A549 (cell line): ENCODE data around the gene DLG2.

ENCODE experiments used
- BHLHE40 ChIP-seq: IDR thresholded peaks from 2 replicates; pipeline ENCODE4 v1.6.1; 2012; ENCODE audit warnings: low read depth, low read length, inconsistent platforms
- CEBPB ChIP-seq, 2 experiments: fragments of >200 bp in 1 of 2; sonication (Bioruptor Twin) in 1 of 2; formaldehyde crosslinking in 1 of 2; IDR thresholded peaks; 2 replicates each; pipeline ENCODE4 v1.6.1; 2012 to 2016
- ESRRA ChIP-seq: fragments of 150-350 bp; IDR thresholded peaks from 2 replicates; pipeline ENCODE4 v1.6.1; 2014; ENCODE audit warnings: mild to moderate bottlenecking, low read length, borderline replicate concordance
- HDAC2 ChIP-seq: fragments of 200-600 bp; sonication (generic); IDR thresholded peaks from 2 replicates; pipeline ENCODE4 v1.6.1; 2016
- KDM1A ChIP-seq: fragments of 200-600 bp; sonication (generic); IDR thresholded peaks from 2 replicates; pipeline ENCODE4 v1.6.1; 2016; ENCODE audit warnings: low read depth, mild to moderate bottlenecking
- POLR2A ChIP-seq: IDR thresholded peaks from 2 replicates; pipeline ENCODE4 v1.6.1; 2012; ENCODE audit warnings: mild to moderate bottlenecking, low read length
- RFX5 ChIP-seq: fragments of 450-650 bp; IDR thresholded peaks from 2 replicates; pipeline ENCODE4 v1.7.1; 2014; ENCODE audit warnings: antibody characterized with exemption, mild to moderate bottlenecking, moderate library complexity
- TP53 ChIP-seq: fragments of 250-450 bp; sonication (Bioruptor Pico); IDR thresholded peaks from 2 replicates; pipeline ENCODE4 v1.5.0; 2021; ENCODE audit warnings: mild to moderate bottlenecking, moderate library complexity
- TF ChIP-seq, protein P1 (sequence below): fragments of >200 bp; sonication (Bioruptor Twin); formaldehyde crosslinking; IDR thresholded peaks from 3 replicates; pipeline ENCODE4 v1.5.1; 2016
- TF ChIP-seq, protein P2 (sequence below): fragments of 150-350 bp; IDR thresholded peaks from 2 replicates; pipeline ENCODE4 v1.6.1; 2014; ENCODE audit warnings: low read depth, mild to moderate bottlenecking, low read length
- TF ChIP-seq, protein P3 (sequence below): IDR thresholded peaks from 2 replicates; pipeline ENCODE4 v1.6.1; 2012
- TF ChIP-seq, protein P4 (sequence below): fragments of 200-600 bp; sonication (generic); IDR thresholded peaks from 2 replicates; pipeline ENCODE4 v1.6.1; 2016; ENCODE audit warnings: antibody characterized with exemption, mild to moderate bottlenecking, moderate library complexity

DNA sequence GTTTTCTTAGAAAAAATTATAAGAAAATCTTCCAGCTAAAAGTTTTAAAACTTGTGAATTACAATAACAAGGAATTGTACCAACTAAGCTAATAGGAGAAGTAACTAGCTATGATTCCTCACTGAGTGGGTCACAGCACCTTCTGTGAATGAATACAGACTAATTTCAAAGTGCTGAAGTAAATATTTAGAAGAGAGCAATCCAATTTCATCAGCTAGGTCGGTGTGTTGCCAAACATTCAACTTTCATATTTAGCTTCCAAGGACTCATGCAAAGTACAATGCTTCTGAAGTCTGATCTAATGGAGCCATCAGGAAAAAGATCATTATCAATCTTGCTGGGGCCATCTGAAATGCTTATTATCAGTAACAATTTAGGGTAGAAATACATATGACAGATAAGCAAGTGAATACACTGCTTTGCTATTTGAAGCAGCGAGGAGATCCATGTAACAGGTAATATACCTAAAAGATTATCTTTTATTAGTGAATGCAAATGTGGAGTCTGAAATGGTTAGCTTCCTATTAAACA, 1590.4 kb downstream of the DLG2 start:
- no peak for TF ChIP-seq BHLHE40
- TF ChIP-seq, protein P1, sequence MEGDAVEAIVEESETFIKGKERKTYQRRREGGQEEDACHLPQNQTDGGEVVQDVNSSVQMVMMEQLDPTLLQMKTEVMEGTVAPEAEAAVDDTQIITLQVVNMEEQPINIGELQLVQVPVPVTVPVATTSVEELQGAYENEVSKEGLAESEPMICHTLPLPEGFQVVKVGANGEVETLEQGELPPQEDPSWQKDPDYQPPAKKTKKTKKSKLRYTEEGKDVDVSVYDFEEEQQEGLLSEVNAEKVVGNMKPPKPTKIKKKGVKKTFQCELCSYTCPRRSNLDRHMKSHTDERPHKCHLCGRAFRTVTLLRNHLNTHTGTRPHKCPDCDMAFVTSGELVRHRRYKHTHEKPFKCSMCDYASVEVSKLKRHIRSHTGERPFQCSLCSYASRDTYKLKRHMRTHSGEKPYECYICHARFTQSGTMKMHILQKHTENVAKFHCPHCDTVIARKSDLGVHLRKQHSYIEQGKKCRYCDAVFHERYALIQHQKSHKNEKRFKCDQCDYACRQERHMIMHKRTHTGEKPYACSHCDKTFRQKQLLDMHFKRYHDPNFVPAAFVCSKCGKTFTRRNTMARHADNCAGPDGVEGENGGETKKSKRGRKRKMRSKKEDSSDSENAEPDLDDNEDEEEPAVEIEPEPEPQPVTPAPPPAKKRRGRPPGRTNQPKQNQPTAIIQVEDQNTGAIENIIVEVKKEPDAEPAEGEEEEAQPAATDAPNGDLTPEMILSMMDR, result no peak
- TF ChIP-seq, protein P2, sequence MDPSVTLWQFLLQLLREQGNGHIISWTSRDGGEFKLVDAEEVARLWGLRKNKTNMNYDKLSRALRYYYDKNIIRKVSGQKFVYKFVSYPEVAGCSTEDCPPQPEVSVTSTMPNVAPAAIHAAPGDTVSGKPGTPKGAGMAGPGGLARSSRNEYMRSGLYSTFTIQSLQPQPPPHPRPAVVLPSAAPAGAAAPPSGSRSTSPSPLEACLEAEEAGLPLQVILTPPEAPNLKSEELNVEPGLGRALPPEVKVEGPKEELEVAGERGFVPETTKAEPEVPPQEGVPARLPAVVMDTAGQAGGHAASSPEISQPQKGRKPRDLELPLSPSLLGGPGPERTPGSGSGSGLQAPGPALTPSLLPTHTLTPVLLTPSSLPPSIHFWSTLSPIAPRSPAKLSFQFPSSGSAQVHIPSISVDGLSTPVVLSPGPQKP, result no peak
- no peak for TF ChIP-seq CEBPB (IDR thresholded peaks at IDR 0.05)
- no peak for TF ChIP-seq HDAC2
- no peak for TF ChIP-seq RFX5
- no peak for TF ChIP-seq KDM1A
- TF ChIP-seq POLR2A, result no peak
- TF ChIP-seq, protein P3, sequence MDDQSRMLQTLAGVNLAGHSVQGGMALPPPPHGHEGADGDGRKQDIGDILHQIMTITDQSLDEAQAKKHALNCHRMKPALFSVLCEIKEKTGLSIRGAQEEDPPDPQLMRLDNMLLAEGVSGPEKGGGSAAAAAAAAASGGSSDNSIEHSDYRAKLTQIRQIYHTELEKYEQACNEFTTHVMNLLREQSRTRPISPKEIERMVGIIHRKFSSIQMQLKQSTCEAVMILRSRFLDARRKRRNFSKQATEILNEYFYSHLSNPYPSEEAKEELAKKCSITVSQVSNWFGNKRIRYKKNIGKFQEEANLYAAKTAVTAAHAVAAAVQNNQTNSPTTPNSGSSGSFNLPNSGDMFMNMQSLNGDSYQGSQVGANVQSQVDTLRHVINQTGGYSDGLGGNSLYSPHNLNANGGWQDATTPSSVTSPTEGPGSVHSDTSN, result no peak
- TF ChIP-seq, protein P4, sequence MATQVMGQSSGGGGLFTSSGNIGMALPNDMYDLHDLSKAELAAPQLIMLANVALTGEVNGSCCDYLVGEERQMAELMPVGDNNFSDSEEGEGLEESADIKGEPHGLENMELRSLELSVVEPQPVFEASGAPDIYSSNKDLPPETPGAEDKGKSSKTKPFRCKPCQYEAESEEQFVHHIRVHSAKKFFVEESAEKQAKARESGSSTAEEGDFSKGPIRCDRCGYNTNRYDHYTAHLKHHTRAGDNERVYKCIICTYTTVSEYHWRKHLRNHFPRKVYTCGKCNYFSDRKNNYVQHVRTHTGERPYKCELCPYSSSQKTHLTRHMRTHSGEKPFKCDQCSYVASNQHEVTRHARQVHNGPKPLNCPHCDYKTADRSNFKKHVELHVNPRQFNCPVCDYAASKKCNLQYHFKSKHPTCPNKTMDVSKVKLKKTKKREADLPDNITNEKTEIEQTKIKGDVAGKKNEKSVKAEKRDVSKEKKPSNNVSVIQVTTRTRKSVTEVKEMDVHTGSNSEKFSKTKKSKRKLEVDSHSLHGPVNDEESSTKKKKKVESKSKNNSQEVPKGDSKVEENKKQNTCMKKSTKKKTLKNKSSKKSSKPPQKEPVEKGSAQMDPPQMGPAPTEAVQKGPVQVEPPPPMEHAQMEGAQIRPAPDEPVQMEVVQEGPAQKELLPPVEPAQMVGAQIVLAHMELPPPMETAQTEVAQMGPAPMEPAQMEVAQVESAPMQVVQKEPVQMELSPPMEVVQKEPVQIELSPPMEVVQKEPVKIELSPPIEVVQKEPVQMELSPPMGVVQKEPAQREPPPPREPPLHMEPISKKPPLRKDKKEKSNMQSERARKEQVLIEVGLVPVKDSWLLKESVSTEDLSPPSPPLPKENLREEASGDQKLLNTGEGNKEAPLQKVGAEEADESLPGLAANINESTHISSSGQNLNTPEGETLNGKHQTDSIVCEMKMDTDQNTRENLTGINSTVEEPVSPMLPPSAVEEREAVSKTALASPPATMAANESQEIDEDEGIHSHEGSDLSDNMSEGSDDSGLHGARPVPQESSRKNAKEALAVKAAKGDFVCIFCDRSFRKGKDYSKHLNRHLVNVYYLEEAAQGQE, result no peak
- no peak for TF ChIP-seq TP53
- TF ChIP-seq ESRRA, result no peak
